GM19328 (cell line): ENCODE data around the gene ENTREP3.
"Not testable (repeated sequence)": the region's sequence is repeated elsewhere in the genome, so short reads cannot be mapped to it uniquely, and the experiment has no call there.

ENCODE experiments used
- ATAC-seq: cut with Tn5 transposase; IDR thresholded peaks from one replicate; pipeline ENCODE4 v1.9.1; 2021; ENCODE audit warnings: mild to moderate bottlenecking, moderate library complexity; ENCODE audit not compliant: unreplicated experiment

ENTREP3 gene, protein sequence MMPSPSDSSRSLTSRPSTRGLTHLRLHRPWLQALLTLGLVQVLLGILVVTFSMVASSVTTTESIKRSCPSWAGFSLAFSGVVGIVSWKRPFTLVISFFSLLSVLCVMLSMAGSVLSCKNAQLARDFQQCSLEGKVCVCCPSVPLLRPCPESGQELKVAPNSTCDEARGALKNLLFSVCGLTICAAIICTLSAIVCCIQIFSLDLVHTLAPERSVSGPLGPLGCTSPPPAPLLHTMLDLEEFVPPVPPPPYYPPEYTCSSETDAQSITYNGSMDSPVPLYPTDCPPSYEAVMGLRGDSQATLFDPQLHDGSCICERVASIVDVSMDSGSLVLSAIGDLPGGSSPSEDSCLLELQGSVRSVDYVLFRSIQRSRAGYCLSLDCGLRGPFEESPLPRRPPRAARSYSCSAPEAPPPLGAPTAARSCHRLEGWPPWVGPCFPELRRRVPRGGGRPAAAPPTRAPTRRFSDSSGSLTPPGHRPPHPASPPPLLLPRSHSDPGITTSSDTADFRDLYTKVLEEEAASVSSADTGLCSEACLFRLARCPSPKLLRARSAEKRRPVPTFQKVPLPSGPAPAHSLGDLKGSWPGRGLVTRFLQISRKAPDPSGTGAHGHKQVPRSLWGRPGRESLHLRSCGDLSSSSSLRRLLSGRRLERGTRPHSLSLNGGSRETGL

DNA sequence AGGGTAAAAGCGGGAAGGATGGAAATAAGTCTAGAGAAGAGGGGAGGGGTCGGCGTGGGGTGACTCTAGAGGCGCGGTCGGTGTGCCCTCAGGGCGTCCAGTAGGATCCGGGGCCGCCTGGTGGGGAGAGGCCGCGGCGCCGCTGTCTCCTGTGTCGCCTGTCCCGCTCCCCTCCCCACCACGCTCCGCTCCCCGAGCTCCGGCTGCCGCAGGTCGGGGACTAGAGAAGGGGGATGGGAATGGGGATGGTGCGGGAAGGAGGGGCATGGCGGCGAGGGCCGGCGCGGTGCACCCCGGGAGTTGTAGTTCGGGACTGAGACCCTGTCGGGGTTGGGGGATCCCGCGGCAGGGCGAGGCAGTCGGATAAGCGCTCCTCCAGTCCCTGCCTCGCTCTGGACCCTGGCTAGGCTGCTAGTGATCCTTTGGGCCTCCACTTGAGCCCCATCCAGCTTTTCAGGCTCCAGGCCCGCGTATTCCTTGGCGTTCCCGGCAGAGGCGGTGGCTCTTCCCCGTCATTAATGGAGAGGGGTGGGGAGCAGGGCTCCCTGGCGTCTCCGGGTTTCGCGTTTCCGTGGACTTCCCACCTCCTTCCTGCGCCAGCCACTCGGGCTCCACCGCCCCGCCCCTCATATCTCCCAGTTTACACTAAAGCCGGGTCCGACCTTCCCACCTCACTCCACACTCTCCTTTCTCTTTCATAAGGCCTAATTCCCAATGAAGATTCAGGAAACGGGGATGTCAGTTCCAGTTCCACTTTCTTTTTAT, at the start of gene ENTREP3:
Gene ENTREP3 (minus strand): TSS at position 241 of the 765 bp plus-strand sequence. CDS start 606 bp downstream, outside the sequence.
- no peak for ATAC-seq

DNA sequence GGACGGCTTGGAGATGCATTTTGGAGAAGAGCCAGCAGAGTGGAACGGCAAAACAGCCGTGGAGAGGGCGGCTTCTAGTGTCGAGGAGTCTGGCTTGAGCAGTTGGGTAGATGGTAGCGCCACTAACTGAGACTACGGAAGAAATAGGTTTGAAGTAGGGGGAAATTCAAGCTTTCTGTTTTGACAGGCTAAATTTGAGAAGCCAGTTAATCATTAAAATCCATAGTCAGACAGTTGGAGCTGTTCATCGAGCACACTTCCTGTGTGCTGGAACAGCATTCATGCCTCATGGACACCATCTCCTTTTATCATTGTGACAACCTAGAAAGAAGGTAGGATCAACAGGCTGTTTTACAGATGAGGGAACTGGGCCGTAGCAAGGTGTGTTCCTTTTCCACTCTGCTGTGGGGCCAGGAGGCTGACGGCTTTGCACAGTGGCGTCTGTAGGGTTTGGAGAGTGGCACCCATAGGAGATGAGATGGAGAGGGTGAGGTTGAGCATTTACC, 49.3 kb upstream of the ENTREP3 start:
- ATAC-seq = no peak

DNA sequence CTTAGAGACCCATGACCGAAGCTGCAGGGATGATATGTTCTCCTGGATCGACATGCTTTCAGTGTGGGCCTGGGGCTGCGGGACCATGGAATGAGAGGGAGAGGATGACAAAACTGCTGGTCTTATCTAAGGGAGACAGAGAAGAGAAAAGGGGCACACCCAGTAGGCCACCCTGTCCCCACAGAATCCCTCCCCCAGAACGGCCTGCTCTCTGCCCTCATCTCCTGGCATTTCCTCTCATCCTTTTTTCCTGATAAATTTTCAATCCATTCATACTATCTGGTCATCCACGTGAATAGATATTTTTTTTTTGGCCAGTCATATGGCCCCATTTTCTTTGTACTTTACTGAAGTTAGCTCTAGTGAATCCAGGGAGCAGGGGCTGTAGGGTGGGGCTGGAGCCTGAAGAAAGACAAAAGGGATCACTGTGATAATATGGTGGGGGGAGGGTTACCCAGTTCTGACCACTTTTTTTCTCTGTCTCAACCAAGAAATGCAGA, 46.1 kb upstream of the ENTREP3 start, which contains the start of gene PKLR:
Gene PKLR (minus strand): TSS at position 97 of the 500 bp plus-strand sequence. CDS start 43 bp downstream, at position 54.
- ATAC-seq = no peak

DNA sequence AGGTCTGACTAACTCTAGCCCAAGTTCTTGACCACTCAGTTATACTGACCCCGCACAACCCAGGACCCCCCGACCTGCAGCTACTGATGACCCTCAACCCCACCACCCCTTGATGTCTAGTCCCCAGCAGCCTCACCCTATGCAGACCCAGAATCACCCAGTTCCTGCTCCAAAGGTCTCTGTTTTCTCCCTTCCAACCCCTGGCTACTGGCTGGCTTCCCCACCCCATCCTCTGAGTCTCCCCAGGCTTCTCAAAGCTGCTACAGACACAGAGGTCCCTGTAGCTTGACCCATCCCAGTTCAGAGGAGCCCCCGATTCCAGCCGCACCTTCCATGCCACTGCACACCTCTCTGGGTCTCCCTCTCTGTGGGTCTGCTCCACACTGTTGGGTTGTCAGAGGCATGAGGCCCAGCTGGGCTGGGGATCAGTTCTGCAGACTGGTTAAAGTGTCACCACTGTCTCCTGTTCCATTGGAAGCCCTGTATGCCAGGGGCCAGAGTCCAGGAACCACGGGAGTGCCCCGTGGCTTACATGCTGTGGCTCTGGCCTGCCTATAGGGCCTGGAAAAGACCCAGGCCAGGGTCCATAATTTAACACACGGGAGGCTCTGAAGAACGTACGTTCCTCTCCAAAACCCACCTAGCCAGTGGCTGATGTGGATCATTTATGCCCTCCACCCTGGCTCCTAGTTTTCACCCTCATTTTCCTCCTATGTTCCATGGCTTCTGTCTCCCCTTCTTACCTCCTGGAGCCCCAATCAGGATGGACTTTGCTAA, 45.5 kb upstream of the ENTREP3 start:
- no peak for ATAC-seq

DNA sequence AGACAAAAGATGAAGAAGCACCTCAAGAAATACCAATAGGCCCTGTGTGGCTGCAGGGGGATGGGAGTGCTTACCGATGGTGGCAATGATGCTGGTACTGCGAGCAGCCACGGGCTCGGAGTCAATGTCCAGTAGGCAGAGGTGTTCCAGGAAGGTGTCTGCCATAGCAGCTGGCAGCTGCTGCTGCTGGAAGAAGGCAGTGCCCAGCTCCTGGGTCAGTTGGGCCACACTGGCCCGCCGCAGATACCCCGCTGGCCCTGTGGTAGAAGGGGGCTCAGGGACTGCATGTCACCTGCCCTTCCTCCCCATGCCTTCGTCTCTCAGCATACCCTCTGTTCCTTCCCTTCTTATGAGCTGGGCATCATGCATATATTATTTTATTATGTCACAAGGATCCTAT, 44.7 kb upstream of the ENTREP3 start:
- no peak for ATAC-seq

DNA sequence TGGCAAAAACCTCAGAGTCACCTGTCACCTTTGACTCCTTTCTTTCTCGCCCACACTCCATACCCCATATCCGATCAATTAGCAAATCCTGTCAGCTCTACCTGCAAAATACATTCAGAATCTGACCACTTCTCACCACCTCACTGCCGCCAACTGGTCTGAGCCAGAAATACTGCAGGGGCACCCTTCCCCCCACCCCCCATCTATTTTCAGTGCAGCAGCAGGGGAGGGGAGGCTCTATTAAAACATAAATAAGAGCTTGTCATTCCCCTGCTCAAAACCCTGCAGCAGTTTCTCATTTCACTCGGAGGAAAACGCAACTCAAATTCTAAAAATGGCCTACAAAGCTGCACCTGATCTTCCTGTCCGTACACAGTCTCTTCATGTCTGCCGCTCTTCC, 42.1 kb upstream of the ENTREP3 start:
- ATAC-seq = no peak

DNA sequence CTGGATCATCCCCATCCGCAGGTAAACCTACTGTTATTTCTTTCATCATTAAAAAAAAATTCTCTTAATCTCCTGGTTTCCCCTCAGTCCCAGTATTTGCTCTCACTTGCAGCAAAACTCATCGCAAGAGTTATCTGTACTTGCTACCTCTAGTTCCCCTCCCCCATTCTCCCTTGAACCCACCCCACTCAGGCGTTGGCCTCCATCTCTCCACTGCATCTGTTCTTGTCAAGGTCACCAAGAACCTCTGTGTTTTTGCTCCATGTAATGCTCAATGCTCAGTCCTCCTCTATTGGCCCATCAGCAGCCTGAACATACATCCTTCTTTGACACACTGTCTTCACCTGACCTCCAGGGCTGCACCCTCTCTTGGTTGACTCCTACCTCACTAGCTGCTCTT, 41.4 kb upstream of the ENTREP3 start:
- ATAC-seq = no peak

DNA sequence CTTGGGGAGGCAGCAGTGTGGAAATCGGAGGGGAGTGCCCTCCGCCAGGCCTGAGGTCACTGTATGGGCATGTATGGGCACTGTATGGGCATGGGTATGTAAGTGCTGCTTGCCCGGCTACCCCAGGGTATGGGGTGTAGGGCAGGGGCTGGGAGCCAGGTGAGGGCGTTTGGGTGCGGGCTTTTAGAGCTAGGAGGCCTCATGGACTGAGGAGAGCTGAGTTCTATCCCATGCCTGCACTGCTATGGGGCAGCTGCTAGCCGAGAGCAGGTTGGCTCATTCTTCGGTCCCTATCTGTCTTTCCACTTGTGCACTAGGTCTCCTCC, 40.6 kb upstream of the ENTREP3 start:
- no peak for ATAC-seq

DNA sequence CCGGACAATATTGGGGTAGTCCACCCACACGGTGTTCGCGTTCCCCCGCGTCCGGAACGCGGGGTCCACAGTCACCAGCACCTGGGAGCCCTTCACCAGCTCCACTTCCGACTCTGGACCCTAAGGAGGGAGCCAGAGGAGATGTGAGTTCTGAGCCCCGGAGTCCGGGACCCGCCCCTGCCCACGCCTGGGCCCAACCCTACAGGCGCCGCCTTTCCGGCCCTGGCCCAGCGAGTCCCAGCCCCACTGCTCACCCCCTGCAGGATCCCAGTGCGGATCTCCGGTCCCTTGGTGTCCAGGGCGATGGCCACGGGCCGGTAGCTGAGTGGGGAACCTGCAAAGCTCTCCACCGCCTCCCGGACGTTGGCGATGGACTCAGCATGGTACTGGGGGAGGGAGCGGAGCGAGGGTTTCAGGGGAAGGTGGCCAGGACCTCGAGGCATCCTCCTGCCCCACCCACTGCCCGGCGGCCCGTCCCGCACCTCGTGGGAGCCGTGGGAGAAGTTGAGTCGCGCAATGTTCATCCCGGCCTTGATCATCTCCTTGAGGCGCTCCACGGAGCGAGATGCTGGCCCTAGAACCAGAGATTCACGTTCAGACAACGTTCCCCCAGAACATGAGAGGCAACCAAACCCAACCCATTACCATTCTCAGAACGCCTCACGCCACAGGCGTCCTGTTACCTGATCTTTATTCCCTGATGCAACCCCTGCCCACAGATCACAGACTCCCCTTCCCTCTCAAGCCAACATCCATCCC, 40.1 kb upstream of the ENTREP3 start:
- ATAC-seq = no peak

DNA sequence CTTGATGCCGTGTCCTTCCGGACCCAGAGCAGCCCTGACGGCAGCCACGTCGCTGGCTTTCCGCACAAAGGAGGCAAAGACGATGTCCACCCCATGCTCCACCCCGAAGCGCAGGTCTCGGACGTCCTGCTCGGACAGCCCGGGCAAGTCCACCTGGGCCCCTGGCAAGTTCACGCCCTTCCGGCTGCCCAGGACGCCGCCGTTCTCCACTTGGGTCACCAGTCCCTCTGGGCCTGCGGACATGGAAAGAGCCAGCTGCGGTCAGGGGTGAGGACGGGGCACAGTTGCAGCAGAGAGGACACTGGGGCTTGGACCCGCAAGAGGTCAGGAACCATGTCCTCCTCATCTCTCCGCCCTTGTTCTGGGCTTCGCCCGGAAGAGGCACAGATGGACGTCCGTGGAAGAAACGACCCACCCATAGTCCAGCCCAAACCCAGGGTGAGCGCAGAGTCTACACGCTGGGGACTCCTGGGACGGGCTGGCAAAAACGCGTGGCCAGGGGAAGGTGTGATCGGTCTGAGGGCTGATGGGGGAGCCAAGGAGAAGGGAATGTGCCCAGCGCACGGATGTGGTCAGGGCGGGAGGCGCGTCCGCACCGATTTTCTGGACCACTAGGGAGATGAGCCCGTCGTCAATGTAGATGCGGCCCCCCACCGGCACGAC, 39.4 kb upstream of the ENTREP3 start:
- no peak for ATAC-seq

DNA sequence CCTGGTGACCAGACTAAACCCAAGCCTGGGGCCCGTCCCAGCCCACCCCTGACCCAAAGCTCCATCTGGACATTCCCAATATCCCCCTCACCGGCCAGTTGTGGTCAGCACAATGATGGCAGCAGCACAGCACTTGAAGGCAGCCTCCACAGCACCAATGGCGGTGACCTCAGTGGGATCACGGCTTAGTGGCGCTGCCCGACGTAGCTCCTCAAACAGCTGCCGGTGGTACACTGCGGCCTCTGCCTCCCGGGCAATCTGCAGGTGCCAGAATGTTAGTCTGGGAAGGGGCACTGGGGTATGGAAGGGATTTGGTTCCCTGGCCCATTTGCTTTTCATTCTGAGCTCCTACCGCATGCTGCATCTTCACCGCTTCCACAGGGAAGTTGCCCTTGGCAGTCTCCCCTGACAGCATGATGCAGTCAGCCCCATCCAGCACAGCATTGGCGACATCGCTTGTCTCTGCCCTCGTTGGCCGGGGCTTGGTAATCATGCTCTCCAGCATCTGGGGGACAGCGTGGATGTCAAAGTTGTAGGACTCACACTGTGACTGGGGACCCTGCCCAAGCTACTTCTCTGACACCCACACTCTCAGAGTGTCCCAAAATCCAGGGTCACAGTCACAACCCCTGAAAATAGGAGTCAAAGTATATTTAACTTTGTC, 37.9 kb upstream of the ENTREP3 start:
- ATAC-seq = no peak

DNA sequence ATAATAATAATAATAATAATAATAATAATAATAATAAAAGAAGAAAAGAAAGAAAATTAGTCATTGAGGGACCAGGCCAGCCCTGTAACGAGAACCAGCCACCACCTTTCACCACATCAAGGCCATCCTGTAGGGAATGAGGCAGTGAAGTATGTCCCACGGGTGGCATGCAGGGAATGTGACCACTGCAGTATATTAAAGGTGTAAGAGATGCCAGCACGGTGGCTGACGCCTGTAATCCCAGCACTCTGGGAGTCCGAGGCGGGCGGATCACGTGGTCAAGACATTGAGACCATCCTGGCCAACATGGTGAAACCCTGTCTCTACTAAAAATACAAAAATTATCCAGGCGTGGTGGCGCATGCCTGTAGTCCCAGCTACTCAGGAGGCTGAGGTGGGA, 35.7 kb upstream of the ENTREP3 start:
- not testable (repeated sequence) for ATAC-seq

DNA sequence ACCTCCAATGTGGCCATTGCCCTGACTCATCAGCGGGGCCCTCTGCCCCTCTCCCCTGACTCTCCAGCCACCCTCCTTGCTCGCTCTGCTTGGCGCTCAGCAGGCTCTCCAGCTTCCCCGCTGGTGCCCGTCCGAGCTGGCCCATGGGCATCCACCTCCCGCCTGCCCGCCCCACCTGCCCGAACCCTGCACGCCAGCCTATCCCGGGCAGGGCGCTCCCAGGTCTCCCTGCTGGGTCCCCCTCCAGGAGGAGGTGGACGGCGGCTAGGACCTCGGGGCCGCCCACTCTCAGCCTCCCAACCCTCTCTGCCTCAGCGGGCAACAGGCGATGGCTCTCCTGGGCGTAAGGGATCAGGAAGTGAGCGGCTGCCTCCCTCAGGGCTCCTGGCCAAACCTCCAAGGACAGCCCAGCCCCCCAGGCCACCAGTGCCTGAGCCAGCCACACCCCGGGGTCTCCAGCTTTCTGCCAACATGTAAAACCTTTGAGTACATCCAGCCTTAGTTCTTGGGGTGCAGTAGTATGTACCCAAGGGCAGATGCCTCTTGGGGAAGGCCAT, 32.8 kb upstream of the ENTREP3 start:
- no peak for ATAC-seq

DNA sequence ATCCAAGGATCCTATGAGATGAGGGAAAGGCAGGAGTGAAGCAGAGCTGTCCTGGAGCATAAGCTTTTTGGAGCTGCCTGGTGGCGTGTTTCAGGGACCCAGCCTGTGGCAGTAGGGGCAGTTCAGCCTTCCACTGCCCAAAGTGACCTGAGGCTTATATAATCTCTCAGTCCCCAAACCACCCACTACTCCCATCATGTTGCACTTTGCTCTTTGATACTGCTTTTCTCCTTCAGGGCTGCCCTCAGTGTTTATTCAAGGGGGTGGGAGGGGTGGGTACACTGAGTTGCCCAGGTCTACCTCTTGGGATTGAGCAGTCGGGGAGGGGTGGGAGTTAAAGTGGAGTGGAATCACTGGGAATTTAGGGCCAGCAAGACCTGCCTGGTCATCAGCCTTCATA, 31.3 kb upstream of the ENTREP3 start:
- ATAC-seq = no peak

DNA sequence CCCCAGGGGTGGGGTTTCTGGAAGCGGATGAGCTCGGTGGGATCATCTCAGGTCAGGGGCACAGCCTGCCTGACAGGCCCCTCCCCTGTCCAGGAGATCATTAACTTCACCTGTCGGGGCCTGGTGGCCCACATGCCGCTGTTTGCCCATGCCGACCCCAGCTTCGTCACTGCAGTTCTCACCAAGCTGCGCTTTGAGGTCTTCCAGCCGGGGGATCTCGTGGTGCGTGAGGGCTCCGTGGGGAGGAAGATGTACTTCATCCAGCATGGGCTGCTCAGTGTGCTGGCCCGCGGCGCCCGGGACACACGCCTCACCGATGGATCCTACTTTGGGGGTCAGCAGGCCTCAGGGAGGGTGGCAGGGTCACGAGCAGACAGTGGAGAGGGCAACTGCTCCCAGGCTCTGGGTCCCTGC, 30.4 kb upstream of the ENTREP3 start:
- no peak for ATAC-seq

DNA sequence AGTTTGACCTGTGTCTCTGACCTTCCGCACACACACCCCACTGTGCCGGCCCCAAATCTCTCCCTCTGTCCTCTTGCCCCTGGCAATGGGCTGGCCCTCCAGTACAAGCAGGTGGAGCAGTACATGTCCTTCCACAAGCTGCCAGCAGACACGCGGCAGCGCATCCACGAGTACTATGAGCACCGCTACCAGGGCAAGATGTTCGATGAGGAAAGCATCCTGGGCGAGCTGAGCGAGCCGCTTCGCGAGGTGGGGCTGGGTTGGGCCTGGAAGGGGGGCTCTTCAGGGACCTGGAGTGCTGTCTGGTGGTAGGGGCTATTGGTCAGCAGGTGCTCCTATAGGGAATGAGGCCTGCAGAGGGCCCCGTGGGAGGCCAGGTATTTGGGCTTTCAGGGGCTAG, 29.8 kb upstream of the ENTREP3 start:
- no peak for ATAC-seq

DNA sequence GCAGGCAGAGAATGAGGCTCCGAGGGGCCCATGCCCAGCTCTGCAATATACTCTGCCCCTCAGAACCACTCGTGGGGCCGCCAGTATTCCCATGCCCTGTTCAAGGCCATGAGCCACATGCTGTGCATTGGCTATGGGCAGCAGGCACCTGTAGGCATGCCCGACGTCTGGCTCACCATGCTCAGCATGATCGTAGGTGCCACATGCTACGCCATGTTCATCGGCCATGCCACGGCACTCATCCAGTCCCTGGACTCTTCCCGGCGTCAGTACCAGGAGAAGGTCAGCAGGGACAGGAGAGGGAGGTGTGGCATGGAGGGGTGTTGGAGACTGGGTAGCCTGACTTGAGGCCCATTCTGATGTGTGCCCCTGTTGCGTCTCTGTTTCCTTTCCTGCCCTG, 29.2 kb upstream of the ENTREP3 start:
- ATAC-seq = no peak

DNA sequence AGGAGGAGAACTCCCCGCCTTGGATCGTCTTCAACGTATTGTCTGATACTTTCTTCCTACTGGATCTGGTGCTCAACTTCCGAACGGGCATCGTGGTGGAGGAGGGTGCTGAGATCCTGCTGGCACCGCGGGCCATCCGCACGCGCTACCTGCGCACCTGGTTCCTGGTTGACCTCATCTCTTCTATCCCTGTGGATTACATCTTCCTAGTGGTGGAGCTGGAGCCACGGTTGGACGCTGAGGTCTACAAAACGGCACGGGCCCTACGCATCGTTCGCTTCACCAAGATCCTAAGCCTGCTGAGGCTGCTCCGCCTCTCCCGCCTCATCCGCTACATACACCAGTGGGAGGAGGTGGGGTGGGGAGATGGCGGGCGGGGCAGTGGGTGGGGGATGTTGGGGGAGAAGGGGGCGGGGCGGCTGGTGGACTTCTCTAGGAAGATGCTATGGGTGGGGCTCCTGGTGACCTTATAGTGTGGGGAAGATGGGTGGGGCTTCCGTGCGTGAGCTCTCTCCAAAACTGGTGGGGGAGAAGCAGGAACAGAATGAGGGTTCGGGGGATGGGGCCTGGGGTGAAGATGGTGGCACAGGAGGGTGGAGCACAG, 27.3 kb upstream of the ENTREP3 start:
- no peak for ATAC-seq
